Progenitor cell of endocrine pancreas (in vitro differentiated cells): ENCODE results near the gene CDC42. TPM values are rescaled to one million over a fixed set of nuclear protein-coding genes. Genes with fewer than 3 reads are reported as not detected.
A peak's percentile ranks its signal among the peaks of the same experiment; 100 is the strongest.

Experiments
- DNase-seq: peaks from one replicate; pipeline ENCODE4 v3.0.0; 2021; ENCODE audit warnings: low spot score; ENCODE audit not compliant: unreplicated experiment
- H3K27ac Mint-ChIP-seq: 2 replicates; pipeline ENCODE4 v1.8.0; 2021; ENCODE audit warnings: mild to moderate bottlenecking, moderate library complexity, mixed read lengths
- H3K27me3 Mint-ChIP-seq: 2 replicates; pipeline ENCODE4 v1.8.0; 2021; ENCODE audit warnings: mixed read lengths
- H3K36me3 Mint-ChIP-seq: 2 replicates; pipeline ENCODE4 v1.8.0; 2022; ENCODE audit warnings: mixed read lengths; ENCODE audit not compliant: insufficient read depth
- H3K4me1 Mint-ChIP-seq: 2 replicates; pipeline ENCODE4 v1.8.0; 2021; ENCODE audit warnings: low read depth, mixed read lengths
- H3K4me3 Mint-ChIP-seq: 2 replicates; pipeline ENCODE4 v1.8.0; 2021; ENCODE audit warnings: low read depth, mild to moderate bottlenecking, moderate library complexity, mixed read lengths
- H3K9me3 Mint-ChIP-seq: 2 replicates; pipeline ENCODE4 v1.8.0; 2021; ENCODE audit warnings: low read depth, mixed read lengths
- total RNA-seq: library from RNA; stranded (reverse); gene quantifications from 2 replicates; pipeline ENCODE4 v1.2.1, GENCODE V29; 2021
- TF ChIP-seq, protein P1 (sequence below): fragments of 200-600 bp; sonication (generic); IDR thresholded peaks from one replicate; pipeline ENCODE4 v1.5.0; 2021; ENCODE audit warnings: antibody characterized with exemption, mild to moderate bottlenecking; ENCODE audit not compliant: unreplicated experiment

The CDC42 gene
- total RNA-seq, 1 donor from 2014 or later = 288 TPM

DNA sequence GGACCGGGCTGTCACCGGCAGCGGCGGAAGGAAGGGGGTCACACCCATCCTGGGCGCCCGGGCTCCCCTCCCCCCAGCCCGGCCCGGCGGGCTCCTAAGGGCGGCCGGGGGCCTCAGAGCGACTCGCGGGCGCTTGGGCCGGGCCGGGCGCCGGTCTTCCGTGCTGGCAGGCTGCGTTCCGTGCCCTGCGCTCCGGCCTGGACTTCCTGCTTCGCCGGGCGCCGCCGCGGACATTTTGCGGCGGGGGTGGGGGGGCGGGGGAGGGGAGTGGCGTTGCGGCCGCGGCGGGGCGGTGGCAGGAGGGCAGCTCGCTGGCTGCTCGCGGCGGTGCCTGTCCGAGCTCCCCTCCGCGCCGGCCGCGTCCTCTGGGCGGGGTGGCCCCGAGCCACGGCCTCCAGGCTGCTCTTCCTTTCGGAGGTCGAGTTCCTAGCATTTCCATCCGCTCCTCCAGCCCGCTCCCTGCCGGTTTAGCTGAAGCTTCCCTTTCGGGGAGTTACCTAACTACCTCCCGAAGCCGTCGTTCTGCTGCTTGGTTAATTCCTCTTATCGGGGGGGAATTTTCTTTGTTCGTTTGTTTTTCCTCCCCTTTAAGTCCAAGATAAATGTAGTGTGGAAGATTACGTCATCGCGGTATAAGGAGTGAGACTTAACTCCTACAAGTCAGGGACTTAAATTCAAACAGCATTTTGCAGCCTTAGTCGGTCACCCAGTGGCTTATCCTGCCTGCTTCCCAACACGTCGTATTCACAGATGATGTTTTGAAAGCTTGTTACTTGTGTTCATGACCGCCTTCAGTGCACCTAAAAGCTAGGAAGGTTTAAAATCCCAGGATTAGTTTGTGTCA lies 730 bp downstream of the CDC42 start:
- peak overlapping the region; percentile 100 for H3K27ac Mint-ChIP-seq
- peaks cover 17% of the 10 kb centered on the region for H3K36me3 Mint-ChIP-seq
- peaks cover 19% of the 10 kb centered on the region for H3K4me1 Mint-ChIP-seq
- peak; percentile 51 for DNase-seq
- no peaks in the 10 kb centered on the region for H3K27me3 Mint-ChIP-seq
- TF ChIP-seq, protein P1, sequence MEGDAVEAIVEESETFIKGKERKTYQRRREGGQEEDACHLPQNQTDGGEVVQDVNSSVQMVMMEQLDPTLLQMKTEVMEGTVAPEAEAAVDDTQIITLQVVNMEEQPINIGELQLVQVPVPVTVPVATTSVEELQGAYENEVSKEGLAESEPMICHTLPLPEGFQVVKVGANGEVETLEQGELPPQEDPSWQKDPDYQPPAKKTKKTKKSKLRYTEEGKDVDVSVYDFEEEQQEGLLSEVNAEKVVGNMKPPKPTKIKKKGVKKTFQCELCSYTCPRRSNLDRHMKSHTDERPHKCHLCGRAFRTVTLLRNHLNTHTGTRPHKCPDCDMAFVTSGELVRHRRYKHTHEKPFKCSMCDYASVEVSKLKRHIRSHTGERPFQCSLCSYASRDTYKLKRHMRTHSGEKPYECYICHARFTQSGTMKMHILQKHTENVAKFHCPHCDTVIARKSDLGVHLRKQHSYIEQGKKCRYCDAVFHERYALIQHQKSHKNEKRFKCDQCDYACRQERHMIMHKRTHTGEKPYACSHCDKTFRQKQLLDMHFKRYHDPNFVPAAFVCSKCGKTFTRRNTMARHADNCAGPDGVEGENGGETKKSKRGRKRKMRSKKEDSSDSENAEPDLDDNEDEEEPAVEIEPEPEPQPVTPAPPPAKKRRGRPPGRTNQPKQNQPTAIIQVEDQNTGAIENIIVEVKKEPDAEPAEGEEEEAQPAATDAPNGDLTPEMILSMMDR = no peak
- H3K9me3 Mint-ChIP-seq = no peaks in the 10 kb centered on the region
- H3K4me3 Mint-ChIP-seq = peak overlapping the region; percentile 98

DNA sequence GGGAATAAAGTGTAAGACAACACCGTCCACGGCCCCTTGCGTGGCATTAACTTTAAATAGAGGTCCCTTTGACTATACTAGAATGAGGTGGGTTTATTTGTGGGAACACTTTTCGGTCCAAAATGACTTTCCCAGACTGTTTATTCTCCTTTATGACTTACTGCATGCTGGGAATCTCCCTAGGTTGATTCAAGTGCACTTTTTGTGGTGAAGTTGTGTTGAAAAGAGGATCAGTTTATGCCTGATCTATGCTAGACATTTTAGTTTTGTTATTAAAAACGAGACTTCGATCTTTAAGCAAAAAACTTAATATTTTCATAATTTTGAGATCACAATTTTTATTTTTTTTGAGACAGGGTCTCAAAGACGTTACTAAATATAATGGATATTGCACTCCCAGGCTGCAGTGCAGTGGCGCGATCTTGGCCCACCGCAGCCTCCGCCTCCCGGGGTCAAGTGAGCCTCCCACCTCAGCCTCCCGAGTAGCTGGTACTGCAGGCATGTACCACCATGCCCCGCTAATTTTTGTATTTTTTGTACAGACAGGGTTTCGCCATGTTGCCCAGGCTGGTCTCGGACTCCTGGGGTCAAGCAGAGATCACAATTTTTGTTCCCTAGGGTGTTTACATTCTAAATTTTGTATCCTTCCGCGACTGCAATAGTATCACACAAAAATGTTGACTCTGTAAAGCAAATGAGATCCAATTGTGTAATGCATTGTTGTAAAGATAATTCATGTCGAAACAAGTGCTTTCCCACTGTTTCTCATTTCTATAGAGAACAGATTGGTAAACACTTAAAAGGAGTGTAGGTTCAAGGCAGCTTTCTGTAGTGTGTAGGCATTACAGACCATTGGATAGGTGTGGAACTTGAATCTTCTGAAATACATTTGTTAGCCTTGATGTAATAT lies 1.6 kb downstream of the CDC42 start:
- TF ChIP-seq, protein P1 = no peak
- Mint-ChIP-seq H3K36me3 (peaks cover 17% of the 10 kb centered on the region), H3K9me3 (no peaks in the 10 kb centered on the region), H3K27me3 (no peaks in the 10 kb centered on the region), H3K27ac (peak overlapping the region; percentile 100), H3K4me3 (peak overlapping the region; percentile 98), H3K4me1 (peaks cover 19% of the 10 kb centered on the region)
- no peak for DNase-seq

DNA sequence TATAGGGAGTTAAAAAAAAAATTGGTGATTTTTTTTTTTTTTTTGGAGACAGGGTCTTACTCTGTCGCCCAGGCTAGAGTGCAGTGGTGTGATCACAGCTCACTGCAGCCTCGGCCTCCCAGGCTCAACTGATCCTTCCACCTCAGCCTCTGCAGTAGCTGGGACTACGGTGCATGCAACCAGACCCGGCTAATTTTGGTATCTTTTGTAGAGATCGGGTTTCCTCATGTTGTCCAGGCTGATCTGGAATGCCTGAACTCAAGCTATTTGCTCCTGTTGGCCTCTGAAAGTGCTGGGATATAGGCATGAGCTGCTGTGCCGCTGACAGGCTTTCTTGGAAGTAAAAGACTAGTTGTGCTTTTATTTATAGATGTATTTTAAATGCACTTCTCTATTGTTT lies 3.0 kb downstream of the CDC42 start:
- no peak for DNase-seq
- TF ChIP-seq, protein P1 = no peak
- H3K36me3 Mint-ChIP-seq = peaks cover 15% of the 10 kb centered on the region
- H3K27me3 Mint-ChIP-seq = no peaks in the 10 kb centered on the region
- peak overlapping the region; percentile 42 for H3K4me3 Mint-ChIP-seq
- peaks cover 19% of the 10 kb centered on the region for H3K4me1 Mint-ChIP-seq
- no peaks in the 10 kb centered on the region for H3K9me3 Mint-ChIP-seq
- peak overlapping the region; percentile 74 for H3K27ac Mint-ChIP-seq

DNA sequence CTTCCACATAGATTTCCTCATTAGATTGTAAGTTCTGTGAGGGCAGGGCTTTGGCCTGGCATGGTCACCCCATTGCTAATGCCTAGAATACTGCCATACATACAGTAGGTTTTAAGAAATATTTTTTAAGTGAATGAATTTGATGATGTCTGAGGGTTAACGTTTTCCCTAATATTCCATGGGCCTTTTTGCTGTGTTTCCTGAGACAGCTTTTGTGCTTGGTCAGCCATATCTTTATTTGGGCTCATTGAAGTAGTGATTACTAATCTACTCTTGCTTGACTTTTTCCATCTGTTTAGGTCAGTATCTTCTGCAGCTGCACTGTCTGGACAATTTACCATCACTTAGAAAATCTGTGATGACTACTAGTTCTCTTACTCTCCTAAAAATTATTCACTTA lies 3.5 kb downstream of the CDC42 start:
- TF ChIP-seq, protein P1 = no peak

DNA sequence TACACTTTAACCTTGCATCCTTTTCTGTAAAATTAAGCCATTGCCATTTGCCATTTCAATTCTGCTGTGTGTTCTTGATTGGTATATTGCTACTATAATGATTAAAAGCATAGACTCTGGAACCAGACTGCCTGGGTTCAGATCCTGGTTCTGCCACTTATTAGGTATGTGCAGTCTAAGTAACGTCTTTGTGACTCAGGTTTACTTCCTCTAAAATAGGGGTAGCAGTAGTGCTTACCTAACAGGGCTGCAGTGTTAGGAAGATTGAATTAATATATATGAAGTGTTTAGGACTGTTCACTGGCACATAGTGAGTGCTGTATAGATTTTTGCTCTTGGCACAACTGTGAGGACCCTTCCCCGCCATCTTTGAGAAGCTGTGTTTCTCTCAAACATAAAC lies 4.4 kb downstream of the CDC42 start:
- Mint-ChIP-seq H3K4me3 (no peak overlapping the region), H3K27ac (peak overlapping the region; percentile 84), H3K27me3 (no peaks in the 10 kb centered on the region), H3K36me3 (peaks cover 15% of the 10 kb centered on the region), H3K4me1 (peaks cover 19% of the 10 kb centered on the region), H3K9me3 (no peaks in the 10 kb centered on the region)
- TF ChIP-seq, protein P1 = no peak
- DNase-seq = no peak

More for the DNA sequence above, 3.5 kb downstream of the CDC42 start:
- DNase-seq = no peak
- Mint-ChIP-seq H3K9me3 (no peaks in the 10 kb centered on the region), H3K27ac (no peak overlapping the region), H3K4me1 (peaks cover 19% of the 10 kb centered on the region), H3K4me3 (peak overlapping the region; percentile 35), H3K27me3 (no peaks in the 10 kb centered on the region), H3K36me3 (peaks cover 15% of the 10 kb centered on the region)
